GM19468 (cell line): ENCODE results near the gene CEP152.

Experiments used
- ATAC-seq: cut with Tn5 transposase; IDR thresholded peaks from one replicate; pipeline ENCODE4 v1.9.1; 2021; ENCODE audit warnings: mild to moderate bottlenecking, moderate library complexity, moderate number of reproducible peaks; ENCODE audit not compliant: unreplicated experiment; ENCODE audit errors: extremely low read depth

Gene CEP152

DNA sequence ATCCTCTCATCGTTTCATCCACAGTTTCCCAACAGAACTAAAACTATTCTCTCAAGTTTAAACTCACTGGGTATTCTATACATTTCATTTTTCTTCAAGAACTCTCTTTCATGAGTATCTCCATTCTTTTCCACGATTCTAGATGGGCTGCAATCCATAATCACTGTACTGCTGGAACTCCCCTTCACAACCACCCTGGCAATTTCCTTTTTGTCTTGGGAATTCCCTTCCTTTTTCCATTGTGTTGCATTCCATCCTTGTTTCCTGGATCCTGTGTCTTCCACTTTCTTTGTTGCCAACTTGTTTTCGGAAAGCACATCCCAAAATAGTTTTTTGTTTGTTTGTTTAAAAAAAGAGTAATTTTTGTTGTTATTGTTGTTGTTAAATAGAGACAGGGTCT is 98.3 kb downstream of the CEP152 start:
- no peak for ATAC-seq

DNA sequence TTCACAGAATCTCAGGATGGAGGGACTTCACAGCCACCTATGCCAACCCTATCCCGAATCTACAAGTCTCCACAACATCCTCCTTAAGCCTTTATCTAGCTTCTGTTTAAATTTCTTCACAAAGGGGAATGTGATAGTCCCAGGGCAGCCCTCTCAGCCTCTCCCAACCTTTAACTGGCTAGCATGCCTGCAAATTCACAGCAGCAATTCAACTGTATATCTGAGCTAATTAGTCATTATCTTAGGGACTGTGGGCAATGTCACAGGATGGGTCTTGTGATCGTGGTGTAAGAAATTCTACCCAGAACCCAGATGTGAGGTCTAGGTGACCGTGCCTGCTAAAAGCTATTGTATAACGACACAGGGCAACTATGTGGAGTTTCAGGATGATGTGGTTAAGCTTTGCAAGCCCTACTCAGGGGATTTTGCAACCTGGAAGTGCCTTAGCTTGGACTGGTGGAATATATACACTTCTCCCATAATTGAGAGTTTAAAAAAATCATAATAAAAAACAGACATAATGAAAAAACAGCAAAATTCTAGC is 99.8 kb downstream of the CEP152 start:
- no peak for ATAC-seq

DNA sequence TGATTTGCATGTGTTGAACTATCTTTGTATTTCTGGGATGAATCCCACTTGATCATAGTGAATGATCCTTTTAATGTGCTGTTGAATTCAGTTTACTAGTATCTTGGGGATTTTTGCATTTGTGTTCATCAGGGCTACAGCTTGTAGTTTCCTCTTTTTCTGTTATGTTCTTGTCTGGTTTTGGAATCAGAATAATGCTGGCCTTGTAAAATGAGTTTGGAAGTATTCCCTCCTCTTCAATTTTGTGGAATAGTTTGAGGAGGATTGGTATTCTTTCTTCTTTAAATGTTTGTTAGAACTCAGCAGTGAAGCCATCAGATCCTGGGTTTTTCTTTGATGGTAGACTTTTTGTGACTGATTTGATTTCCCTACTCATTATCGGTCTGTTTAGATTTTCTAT is 102.2 kb downstream of the CEP152 start:
- ATAC-seq: no peak

DNA sequence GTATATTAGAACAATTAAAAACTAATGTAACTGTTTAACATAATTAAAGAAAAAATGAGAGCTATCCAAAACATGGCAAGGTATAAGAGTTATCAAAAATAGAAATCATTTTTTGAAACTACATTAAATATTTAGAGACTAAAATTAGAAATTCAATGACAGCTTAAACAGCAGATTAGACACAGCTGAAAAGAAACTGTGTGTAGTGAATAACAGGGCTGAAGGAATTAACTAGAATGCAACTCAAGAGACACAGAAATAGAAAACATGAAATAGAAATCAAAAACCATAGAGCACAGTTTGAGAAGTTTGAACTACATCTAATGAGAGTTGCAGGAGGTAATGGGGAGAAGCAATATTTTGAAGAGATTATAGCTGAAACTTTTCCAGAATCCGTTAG is 105.5 kb downstream of the CEP152 start:
- ATAC-seq: no peak

DNA sequence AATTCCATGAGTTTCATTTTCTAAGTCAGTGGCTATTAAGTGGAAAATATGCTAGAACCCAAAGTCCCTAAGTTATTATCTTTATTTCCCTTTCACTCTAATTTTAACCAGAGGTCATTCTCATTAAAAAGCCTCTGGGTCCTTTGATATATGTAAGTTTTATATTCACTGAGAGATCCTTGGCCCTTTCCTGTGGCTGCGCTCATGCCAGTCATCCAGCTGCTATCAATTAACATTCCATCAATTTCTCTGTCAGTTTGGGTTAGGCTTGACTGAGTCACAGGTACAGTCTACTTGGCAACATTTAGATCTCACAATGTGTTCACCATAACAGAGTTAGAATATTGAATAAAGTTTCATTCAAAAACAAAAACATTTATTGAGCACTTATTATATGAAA is 107.3 kb downstream of the CEP152 start:
- no peak for ATAC-seq

DNA sequence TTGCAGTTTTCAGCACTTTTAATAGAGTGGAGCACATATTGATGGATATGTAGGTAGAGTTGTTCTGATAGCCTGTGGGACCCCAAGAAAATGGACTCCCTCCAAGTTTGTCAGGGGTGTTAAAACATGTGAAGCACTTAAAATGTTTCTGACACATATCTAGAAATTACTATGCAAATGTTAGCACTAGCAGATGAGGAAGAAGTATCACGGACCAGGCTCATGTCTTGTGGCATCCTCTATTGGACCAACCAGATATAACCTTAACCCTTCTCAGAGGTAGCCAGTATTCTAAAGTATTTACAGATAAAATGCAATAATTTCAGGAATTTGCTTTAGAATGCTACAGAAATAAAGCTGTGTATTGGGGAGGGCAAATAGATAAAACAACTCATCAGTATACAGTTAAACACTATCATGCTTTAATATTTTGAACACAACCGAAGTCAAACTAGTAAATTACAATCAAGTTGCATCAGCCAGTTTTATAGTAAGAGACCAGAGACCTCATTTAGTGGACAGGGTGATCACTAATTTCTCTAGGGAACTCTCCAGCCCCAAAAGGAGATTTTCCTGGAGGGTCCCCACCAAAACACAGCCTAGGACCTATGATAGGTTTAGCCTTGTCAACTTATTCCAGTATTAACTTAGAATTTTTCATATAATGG is 108.2 kb downstream of the CEP152 start:
- ATAC-seq: no peak

DNA sequence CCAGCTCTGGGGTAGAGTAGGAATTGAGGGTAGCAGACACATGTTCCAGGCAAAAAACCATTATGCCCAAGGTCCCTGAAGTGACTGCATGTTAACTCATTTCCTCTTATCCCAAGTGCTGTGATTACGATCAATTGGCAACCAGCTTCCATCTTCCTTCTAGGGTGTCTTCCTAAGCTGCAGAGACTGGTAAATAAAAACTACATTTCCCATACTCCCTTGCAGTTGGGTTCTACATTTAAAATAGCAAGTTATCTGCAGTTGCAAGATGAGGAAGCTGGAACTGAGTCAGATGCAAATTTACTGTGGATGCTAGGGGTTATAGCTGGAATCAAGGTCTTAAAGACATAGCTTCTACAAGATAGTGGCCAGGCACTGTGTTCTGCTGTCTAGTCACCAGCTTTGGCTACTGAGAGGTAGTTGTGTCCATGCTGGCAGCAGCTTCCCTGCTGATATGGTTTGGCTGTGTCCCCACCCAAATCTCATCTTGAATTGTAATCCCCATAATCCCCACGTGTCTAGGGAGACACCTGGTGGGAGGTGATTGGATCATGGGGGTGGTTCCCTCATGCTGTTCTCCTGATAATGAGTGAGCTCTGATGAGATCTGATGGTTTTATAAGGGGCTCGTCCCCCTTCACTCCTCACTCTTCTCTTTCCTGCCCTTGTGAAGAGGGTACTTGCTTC is 114.1 kb downstream of the CEP152 start:
- no peak for ATAC-seq

DNA sequence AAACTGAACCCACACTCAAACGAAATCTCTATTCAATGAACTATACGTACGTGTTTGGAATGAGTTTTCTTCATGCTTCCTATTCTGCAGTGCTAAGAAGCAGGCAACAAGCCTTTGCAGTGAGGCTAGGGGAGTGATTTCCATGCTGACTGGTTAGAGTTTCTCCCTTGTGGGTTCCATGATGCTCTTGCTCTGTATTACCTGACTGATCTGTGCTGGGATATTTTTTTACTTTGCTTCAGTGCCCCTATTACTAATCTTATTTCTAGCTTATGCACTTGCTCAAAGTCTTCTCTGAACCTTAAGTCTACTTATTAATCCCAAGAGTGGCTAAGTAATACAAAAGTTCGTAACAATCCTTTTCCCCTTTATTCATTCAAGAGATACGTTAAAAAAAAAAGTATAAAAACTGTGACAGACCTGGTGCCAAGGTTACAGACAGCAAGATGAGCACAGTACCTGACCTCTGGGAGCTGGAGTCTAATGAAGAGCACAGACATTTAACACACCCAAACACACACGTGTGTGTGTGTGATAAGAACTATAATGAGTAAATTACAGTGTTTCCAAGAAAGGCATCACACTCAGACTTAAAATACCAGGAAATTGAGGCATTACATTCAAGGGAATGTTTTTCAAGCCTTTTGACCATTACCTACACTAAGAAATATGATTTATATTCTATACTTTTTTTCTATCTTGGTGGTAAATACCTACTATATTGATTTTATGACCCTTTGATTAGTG is 114.9 kb downstream of the CEP152 start:
- ATAC-seq: no peak

DNA sequence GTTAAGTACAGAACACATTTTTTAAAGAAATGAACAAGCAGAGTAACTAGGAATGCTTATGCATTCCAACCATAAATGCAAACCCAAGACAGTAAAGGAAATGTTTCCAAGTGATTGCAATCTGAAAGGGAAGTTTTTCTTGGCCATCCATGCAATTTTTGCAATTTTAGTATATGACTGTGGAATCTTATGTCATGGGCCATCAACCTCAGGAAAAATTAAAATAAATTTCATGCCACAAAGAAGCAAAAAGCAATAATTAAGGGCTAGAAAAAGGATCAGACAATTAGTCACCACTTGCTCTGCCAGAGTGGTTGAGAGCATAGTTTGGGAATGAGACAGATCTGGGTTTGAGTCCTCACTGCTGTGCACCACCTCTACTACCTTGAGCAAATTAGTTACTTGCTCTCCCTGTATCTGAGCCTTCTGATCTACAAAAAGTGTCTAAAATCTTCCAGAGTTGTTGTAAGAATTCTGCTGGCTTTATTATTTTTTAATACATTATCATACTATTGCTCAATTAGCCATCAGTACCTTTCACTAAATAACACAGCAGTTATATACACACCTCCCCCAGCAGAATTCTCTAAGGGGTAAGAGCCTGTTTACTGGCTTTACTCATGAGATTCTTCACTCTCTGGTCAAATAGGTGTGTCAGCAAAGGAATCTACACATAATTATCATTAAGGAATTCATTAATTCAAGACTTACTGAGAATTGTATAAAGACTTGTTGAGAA is 115.6 kb downstream of the CEP152 start:
- no peak for ATAC-seq

DNA sequence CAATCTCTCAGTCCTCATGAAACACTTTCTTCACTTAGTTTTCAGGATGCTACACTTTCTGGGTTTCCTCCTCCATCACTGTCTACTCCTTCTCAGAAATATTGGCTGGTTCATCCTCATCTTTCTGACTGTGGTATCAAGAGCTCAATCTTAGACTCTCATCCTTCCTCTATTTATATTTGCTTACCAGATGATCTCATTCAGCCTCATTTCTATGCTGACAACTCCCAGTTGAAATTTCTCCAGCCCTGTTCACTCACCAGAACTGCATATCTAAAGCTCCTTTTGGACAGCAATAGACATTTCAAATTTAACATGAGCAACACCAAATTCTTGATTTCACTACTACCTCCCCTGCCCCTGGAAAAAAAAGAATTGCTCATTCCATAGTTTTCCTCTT is 117.4 kb downstream of the CEP152 start:
- ATAC-seq: no peak

DNA sequence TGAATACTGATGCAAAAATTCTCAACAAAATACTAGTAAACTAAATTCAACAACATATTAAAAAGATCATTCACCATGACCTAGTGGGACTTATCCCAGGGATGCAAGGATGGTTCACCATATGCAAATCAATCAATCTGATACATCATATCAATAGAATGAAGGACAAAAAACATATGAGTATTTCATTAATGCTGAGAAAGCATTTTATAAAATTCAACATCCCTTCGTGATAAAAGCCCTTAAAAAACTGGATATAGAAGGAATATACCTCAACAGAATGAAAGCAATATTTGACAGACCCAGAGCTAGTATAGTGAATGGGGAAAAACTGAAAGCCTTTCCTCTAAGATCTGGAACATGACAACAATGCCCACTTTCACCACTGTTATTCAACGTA is 122.4 kb downstream of the CEP152 start:
- ATAC-seq: no peak
